HG03378 (cell line): Measurements from ENCODE around the gene TCOF1.
"Not testable (repeated sequence)": the region's sequence is repeated elsewhere in the genome, so short reads cannot be mapped to it uniquely, and the experiment has no call there.

ENCODE experiments used
- ATAC-seq: cut with Tn5 transposase; IDR thresholded peaks from one replicate; pipeline ENCODE4 v1.9.1; 2021; ENCODE audit warnings: mild to moderate bottlenecking, moderate library complexity; ENCODE audit not compliant: unreplicated experiment

TCOF1 gene

DNA sequence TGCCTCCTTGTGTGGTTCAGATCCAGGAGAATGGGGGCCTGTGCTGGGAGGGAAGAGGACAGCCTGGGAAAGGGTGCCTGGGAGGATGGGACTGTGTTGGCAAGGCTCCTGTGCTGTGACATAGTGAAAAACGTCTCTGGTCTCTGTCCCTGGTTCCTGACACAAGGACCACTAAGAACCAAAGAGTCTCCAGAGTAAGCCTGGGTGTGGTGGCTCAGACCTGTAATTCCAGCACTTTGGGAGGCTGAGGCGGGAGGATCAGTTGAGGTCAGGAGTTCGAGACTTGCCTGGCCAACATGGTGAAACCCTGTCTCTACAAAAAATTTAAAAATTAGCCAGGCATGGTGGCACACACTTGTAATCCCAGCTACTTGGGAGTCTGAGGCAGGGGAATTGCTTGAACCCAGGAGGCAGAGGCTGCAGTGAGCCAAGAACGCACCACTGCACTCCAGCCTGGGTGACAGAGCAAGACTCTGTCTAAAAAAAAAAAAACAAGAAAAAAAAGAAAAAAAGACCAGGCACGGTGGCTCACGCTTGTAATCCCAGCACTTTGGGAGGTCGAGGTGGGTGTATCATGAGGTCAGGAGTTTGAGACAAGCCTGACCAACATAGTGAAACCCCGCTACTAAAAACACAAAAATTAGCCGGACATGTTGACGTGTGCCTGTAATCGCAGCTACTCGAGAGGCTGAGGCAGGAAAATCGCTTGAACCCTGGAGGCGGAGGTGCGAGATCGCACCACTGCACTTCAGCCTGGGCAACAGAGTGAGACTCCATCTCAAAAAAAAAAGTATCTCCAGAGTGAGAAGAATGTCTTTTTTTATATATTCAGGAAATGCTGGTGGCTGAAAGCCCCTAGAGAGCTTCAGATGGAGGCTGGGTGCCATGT, 56.6 kb downstream of the TCOF1 start:
- not testable (repeated sequence) for ATAC-seq

DNA sequence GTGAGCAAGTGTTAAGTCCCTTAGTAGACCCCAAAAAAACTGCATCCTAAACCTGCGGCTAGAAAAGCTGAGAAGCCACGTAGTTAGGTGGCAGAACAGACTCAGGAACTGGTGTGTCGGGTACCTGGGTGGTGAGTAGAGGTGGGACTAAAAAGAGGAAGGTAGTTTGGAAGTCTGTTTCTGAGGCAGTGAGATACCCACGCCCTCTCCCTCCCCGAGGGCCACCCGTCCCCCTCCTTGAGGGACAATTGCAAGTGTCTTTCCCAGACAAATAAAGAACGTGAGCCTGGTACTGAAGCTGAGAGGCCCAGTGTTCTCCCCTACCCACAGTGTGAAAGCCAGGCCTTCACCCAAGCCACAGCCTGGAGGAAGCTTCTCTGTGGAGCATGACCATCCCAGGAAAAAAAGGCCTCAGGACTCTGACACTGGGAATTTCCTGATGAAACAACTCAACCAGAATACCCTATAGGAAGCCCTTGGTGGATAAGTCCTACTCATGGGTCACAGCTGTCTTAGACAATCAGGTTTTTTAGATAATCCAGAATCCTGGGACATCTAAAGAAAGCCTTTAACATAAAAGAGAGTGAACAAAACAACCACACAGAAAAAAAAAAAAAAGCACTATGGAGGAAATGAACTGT, 62.3 kb downstream of the TCOF1 start:
- peak; percentile 63 for ATAC-seq

DNA sequence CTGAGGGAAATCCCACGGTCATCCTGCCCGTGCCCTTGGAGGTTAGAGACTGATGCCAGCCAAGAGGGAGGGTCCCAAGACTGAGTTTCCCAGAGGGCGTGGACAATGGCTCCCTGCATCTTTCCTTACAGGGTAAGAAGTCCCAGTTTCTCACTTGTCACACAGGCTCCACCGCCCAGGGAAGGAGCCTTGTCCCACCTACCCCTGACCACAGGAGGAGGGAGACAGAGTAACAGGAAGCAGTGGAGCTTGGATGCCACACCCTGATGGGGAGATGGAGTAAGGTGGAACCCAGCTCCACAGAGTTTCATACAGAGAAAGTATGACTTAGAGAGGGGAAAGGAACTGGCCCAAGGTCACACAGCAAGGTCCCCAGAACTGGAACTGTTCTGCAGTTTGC, 64.6 kb downstream of the TCOF1 start:
- no peak for ATAC-seq

DNA sequence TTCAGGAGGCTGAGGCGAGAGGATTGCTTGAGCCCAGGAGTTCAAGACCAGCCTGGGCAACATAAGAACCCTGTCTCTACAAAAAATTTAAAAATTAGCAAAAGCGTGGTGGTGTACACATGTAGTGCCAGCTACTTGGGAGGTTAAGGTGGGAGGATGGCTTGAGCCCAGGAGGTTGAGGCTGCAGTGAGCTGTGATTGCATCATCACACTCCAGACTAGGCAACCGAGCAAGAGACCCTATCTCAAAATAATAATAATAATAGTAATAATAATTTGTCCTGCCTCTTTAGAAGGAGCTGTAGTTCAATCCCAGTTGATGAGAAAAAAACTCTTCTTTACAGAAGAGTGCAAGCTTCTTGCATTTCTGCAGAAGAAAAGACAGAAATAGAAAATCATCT, 65.3 kb downstream of the TCOF1 start:
- no peak for ATAC-seq

DNA sequence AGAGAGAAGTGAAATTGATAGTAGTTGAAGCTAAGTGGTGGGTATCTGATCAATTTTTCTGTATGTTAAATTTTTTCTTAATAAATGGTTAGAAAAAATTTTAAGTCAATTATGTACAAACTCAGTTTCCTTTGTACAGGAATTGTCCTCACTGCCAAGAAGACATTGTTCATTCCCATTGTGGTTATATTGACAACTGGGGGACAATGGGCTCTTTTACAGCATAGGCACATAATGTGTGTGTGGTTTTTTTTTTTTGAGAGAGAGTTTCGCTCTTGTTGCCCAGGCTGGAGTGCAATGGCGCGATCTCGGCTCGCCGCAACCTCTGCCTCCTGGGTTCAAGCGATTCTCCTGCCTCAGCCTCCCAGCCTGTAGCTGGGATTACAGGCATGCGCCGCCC, 68.7 kb downstream of the TCOF1 start:
- ATAC-seq = not testable (repeated sequence)

DNA sequence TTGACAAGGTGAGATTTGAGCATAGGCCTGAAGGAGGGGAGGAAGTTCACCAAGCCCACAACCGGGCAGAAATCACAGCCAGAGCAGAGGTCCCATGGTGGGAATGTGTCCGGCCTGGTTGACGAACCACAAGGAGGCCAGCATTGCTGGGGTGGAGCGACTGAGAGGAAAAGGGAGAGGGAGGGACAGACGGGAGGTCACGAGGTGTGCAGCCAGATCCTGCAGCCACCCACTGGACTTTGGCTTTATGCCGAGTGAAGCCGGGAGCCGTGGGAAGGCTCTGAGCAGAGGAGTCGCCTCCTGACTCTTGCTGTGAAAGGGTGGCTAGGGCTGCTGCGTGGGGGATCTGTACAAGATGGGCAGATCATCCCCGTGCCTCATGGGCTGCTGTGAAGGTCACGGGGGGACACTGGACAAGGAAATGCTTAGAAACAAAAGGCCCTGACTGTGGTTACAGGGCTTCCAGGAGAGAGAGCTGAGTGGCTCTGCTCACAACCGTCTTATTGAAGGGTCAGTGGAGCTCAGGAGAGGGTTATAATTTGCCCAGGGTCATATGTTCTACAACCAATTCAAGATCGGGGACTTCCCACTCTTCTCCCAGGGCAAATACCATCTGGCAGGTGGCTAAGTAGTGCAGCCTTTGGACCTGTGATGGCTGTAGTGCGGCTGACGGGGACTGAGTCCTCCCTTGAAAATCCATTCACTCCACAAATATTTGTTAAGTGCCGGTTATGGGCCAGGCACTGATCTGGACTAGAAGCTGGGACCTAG, 70.8 kb downstream of the TCOF1 start:
- no peak for ATAC-seq

DNA sequence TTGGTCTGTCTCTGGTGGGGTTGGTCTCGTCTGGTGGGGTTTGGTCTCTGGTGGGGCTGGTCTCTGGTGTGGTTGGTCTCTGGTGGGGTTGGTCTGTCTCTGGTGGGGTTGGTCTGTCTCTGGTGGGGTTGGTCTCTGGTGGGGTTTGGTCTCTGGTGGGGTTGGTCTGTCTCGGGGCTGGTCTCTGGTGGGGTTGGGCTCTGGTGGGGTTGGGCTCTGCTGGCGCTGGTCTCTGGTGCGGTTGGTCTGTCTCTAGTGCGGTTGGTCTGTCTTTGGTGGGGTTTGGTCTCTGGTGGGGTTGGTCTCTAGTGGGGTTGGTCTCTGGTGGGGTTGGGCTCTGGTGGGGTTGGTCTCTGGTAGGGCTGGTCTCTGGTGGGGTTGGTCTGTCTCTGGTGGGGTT, 71.5 kb downstream of the TCOF1 start:
- no peak for ATAC-seq

DNA sequence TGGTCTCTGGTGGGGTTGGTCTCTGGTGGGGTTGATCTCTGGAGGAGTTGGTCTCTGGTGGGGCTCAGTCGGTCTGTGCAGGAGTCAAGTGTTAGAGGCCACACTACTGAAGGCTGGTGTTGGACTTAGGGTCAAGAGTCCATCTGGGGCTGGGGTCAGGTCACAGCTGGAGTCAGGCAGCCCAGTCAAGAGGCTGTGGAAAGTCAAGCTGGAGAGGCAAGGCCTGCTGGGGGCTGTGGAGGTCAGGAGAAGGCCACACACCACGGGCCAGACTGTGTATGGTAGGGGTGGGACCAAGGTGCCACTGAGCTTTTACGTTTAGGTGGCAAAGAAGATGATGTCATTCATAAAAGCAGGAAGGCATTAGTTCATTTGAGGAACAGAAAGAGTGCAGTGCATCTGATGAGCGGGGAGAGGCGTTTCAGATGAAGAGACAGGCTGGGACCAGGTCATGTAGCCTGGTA, 71.9 kb downstream of the TCOF1 start:
- ATAC-seq = peak; percentile 67

DNA sequence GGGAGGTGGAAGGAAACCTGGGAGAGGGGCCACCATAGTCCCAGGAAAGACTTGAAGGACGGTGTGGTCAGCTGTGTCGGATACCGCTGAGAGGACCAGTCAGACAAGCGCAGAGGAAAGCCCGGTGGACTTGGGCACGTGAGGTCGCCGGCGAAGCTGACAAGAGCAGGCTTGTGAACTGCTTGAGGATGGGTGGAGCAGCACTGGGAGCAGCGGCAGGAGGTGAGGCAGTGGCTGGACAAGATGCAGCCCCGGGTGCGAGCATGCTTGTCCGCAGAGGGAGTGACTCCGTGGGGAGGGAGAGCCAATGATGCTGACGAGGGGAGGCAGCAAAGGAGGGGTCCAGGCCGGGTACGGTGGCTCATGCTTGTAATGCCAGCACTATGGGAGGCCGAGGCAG, 73.6 kb downstream of the TCOF1 start:
- ATAC-seq = no peak

DNA sequence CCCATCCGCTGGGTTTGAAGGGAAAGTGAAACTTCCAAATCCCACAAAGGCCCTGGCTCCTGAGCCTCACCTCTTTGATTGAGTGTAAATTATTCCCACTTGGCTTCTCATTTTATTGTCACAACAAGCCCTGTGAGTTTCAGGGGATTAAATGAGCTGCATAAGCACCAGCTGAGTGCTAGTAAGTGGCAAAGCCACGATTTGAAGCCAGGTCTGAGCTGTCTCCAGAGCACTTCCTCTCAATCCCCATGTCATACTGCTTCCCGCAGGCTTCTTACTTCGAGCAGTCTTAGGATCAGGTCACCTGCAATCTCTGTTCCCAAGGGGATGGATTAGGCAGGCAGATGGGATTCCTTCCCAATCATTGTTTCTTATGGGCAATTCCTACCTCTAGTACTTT, 74.1 kb downstream of the TCOF1 start:
- ATAC-seq = no peak

DNA sequence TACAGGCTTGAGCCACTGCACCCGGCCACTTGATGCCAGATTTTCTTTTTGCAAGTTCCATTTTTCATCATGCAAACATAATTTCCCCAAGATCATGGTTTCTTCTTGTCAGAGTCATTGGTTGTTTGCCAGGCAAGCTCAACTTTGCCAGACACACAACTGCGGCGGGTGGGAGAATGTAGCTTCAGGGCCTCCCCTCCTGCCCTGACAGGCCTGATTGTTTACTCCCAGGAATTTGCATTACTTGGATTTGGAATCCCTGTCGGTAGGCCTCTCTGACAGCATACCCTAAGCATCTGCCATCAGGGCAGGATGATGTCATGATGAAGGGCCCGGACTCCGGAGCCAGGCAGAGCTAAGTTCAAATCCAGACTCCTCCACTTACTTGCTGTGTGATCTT, 77.0 kb downstream of the TCOF1 start:
- no peak for ATAC-seq

DNA sequence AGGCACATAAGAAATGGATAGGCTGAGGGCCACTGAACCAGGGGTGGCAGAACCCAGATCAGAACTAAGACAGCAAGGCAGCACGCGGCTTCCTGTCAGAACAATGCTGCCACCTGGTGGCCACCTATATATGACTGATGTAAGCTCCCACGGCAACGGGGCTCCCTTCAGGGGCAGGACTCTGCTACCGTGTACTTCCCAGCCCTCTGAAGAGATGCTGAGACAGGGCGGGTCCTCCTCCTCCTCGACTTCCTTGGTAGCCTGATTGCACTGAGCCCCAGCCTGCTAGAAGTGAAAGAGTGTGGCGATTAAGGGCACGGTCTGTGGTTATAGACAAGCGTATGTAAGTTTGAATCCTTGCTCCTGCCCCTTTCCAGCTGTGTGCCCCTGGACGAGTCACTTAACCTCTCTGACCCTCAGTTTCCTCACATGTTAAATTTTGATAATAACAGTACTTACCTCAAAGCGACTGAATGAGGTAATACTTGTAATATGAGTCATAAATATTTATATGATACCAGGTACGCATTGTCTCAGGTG, 78.7 kb downstream of the TCOF1 start:
- ATAC-seq = peak; percentile 92

DNA sequence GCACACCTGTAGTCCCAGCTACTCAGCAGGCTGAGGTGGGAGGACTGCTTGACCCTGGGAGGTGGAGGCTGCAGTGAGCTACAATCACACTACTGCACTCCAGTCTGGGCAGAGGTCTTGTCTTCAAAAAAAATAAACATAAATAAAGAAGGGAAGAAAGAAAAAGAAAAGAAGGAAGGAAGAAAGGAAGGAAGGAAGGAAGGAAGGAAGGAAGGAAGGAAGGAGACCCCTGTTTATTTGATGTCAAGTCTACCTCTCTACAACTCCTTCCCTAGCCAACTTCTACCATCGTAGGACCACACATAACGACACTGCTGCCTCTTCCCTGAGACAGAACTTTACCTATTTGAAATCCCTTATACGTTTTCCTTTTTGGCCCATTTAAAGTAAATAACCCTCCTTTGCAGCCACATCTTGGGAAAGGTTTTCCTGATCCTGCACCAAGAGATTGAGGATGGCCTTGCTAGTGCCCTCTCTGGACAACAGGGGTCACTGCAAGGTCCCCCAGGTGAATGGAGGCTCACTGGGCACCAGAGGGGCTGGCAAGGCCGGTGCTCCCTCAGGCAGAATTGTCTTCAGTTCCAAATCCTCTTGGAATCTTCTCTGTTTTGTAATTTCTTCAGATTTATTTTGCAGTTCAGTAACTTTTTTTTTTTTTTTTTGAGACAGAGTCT, 81.5 kb downstream of the TCOF1 start:
- ATAC-seq = no peak

DNA sequence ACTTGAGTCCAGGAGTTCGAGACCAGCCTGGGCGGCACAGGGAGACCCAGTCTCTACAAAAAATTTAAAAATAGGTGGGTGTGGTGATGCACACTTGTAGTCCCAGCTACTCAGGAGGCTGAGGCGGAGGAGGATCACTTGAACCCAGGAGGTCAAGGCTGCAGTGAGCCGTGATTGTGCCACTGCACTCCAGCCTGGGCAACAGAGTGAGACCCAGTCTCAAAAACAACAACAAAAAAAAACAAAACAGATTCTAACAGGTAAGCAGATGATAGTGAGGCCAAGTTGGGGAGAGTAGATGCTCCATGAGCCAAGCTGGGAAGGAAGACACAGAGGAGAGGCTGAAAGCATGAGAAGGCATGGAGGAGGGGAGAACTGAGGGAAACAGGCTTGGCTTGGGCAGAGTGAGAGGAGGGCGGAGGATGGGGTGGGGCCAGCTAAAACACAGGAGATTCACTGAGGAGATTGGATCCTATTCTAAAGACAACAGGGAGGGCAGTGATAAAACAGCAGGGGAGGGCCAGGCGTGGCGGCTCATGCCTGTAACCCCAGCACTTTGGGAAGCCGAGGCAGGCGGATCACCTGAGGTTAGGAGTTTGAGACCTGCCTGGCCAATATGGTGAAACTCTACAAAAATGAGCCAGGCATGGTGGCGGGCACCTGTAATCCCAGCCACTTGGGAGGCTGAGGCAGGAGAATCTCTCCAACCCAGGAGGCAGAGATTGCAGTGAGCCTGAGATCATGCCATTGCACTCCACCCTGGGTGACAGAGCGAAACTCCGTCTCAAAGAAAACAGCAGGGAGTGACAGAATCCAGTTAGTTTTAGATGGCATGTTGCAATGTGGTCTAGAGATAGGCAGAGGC, 83.7 kb downstream of the TCOF1 start:
- no peak for ATAC-seq

DNA sequence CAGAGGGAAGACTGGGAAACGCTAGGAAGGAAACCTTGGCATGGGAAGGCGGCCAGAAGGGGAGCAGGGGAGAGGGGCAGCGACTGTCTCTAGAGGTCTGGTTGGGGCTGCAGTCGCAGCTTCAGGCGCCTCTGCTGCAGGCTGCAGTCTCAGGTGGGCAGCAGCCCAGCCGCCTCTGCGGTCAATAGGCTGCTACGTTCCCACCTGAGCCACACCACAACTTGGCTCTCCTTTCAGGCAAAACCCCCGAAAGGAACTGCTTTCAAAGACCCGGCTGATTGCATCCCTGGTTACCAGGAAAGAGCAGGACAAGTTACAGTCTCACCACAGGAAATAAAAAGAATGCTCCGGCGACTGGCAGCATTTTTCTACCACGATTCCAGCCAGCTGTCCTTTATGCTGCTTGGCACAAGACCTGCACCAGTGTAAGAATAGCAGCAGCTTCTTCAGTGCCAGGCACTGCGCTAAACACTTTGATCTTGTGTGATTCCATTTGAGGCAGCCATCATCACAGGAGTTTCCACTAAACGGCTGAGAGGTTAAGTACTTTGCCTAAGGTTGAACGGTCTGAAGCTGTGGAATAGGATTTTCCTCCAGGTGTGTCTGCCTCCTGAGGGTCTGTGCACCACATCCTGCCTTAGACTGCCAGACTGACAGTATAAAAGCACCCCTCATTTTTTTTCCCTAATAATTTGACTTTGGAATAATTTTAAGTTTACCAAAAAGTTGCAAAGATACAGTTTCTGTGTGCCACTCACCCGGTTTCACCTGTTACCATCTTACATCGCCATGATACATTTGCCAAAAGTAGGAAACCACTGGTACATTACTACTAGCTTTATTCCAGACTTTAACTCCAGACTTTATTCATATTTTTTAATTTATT, 84.6 kb downstream of the TCOF1 start:
- no peak for ATAC-seq

DNA sequence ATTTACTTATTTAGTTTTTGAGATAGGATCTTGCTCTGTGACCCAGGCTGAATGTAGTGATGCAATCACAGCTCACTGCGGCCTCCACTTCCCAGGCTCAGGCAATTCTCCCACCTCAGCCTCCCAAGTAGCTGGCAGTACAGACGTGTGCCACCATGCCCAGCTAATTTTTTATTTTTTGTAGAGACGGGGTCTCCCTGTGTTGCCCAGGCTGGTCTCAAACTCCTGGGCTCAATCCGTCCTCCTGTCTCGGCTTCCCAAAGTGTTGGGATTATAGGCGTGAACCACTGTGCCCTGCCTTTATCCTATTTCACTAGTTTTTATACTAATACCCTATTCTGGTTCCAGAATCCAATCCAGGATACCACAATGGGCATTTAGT, 85.2 kb downstream of the TCOF1 start:
- ATAC-seq = no peak

DNA sequence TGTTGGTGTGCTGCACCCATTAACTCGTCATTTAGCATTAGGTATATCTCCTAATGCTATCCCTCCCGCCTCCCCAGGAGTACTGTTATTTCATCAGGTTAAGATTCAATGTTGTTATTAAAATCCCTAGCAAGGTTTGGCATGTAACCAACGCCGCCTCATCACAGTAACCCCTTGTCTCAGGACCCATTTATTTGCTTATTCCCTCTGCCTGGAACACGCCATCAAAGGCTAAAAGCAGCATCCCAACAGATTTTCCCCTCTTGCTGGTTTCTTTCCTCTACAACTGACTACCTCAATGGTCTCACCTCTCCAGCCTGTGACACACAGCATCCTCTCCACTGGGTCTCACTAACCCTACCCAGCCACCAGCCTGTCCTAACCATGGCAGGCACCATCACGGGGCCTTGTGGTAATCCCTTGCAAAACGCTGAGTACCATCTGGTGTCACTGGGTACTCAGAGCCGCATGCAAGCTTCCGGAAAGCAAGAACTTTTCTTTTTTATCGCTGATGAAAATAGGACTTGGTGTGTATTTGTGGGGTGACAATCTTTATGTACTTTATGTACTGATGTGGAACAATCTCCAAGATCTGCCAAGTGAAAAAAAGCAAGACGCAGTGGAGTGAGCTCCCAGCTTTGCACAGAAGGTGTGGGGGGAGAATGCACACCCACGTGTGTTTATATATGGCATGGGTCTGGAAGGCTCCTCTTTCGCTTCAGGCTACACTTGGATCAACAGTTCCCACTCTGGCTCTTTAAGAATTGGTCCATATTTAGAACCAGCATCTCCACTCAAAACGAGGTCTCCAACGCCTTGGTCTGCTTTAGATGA, 86.0 kb downstream of the TCOF1 start:
- ATAC-seq = no peak

DNA sequence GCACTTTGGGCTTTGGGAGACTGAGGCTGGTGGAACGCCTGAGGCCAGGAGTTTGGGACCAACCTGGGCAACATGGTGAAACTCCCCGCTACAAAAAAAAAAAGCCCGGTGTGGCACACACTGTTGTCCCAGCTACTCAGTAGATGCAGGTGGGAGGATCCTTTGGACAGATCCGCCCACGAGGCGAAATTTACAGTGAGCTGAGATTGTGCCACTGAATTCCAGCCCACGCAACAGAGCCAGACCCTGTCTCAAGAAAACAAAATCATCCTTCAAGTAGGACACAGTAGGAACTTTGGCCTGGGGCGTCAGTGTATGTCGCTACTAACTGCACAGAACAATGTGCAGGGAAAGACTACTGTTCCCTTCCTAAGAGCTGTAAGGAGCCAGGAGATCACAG, 87.3 kb downstream of the TCOF1 start:
- ATAC-seq = no peak
